HL-60/S4 treated with phorbol 12-myristate 13-acetate at 8.2 ng/mL for 4 days and 3 days (cell line): Measurements from ENCODE around the gene XYLT2.

ENCODE experiments used
- in situ Hi-C: fragments of 300-500 bp; cut with MboI; formaldehyde crosslinking; loops from 2 replicates; pipeline ENCODE4 v1.15.0; 2022; ENCODE audit warnings: low sequenced_read_pairs

Gene XYLT2

DNA sequence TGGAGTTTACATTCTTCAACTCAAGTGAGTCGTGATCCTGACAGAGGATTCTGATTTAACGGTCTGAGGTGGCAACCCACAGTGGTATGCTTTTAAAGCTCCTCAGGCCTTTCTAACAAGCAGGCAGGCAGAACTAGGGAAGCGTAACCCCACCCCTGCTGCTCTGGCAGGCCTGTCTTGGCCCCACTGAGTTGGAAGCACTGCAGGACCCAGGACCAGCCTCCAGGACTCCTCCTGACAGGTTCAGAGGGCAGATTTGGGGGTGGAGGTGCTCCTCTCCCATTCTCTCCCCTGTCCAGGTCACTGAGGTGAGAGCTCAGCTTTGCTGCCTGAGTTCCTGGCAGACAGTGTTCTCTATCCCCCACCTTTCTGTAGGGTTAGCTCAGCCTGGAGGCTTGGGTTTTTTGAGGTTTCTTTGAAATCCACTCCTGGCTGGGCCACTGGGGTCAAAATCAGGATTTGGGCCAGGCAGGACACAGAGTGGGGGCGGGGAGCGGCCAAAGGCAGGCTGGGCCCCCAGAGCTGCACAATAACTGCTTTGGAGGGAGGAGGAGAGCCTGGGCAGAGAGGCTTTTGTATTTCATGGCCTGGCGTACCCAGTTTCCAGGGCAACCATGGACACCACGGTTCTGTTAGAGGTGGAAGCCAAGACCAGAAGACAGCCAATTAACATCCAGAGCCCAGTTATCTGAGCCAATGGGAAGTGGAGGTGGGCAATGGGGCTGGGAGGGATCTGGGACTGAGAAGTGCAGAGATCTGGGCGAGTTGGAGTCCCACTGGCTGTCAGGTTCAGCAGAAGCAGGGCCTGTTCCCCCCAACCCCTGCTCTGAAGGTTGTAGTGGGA lies 17.5 kb downstream of the XYLT2 start:
- in situ Hi-C loops, result no loop called here

GRCh38 chr17:50364061-50364458 lies 18.1 kb downstream of the XYLT2 start:
- in situ Hi-C loops, result no loop called here

- in situ Hi-C loops, result no loop called here
Measured at GRCh38 chr17:50364715-50365114, 18.8 kb downstream of the XYLT2 start.

- in situ Hi-C loops, result no loop called here
Measured at GRCh38 chr17:50365165-50365564, 19.2 kb downstream of the XYLT2 start.

DNA sequence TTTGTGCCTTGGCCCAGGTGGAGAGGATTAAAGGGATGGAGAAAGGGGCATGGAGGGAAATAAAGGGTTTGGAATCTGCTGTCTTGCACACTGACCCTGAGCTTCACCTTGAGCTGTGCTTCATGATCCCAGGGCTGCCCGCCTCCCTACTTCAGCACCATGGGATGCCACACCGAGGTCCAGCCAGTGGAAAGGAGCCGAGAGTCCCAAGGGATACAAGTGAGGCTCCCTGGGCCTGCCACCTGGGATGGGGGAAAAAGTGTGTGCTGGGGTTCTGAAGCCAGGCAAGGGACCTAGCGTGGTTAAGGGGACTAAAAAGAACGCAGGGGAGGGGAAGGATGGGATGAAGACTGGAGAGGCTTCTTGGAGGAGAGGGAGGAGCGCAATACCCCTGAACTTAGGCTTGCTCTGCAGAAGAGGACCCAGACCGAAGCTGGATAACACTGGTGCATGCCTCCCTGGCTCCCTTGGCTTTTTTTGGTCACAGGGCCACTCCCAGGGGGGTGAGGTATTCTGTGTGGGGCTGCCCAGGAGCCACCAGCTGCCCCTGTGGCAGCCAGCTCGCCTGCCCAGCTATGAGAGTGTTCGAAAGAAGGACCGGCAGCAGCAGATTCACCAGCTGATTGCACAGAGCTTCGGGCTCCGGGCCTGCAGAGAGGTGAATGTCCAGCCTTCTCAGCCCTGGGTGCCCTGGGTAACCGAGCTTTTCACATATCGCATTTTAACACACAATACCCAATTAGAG lies 19.9 kb downstream of the XYLT2 start:
- in situ Hi-C loops, result no loop called here

GRCh38 chr17:50367401-50367800 lies 21.5 kb downstream of the XYLT2 start:
- in situ Hi-C loops, result no loop called here

GRCh38 chr17:50370052-50370451 lies 24.1 kb downstream of the XYLT2 start:
- in situ Hi-C loops, result no loop called here

- in situ Hi-C loops, result no loop called here
Measured at GRCh38 chr17:50371526-50371925, 25.6 kb downstream of the XYLT2 start.

GRCh38 chr17:50372222-50372757 lies 26.4 kb downstream of the XYLT2 start:
- in situ Hi-C loops, result no loop called here

DNA sequence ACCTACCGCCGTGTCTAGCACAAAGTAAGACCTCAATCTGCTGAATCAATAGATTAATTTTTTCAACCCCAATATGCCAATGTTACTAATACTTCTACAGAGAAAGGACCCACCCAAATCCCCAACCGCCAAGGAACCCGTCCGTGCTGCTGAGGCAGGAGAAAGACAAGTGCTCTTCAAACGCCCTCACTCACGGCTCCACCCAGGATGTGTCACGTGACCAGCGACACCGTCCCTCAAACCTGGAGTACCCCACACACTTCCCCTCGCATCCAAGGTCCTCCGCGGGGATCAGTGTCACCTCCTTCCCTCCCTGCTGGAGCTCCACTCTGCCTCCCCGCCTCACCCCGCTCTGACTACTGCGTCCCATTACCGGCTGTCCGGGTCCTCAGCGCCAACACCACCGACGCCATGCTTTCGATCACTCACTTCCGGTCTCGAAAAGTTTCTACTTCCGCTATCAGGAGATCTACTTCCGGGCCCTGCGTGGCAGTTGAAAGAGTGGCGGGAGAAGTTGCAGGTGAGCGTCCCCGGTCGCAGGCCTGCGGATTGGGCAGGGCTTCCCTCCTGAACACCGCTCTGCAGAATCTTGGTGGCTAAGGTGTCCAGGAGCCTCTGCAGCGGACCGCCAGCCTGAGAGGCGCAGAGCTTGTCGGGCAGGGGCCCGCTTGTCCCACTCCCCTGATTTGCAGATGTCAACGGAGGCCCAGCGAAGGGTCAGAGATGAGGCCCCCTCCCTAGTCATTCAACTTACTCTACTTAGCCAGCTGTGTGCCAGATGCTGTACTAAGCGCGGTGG lies 27.0 kb downstream of the XYLT2 start, which contains the start of the genes EME1 and MRPL27:
Gene EME1, plus strand, starts transcription at position 472 of the 799 bp plus-strand sequence. CDS start 1,980 bp downstream, outside the sequence.
Gene MRPL27, minus strand, starts transcription at position 427 of the 799 bp plus-strand sequence. Its CDS starts 14 bp downstream, at position 413.
- in situ Hi-C loops, result no loop called here

DNA sequence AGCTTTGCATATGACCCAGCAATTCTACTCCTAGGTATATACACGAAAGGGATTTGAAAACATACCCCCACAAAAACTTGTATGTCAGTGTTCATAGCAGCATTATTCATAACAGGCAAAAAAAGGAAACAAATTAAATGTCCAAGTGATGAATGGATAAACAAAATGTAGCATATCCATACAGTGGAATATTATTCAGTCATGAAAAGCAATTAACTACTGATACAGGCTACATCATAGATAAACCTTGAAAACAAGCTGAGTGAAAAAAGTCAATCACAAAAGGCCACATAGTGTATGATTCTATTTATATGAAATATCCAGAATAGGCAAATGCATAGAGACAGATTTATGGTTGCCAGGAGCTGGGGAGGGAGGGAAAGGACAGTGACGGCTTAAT lies 27.8 kb downstream of the XYLT2 start:
- in situ Hi-C loops, result no loop called here

GRCh38 chr17:50375858-50376538 lies 30.1 kb downstream of the XYLT2 start:
- in situ Hi-C loops, result no loop called here

GRCh38 chr17:50379351-50380132 lies 33.6 kb downstream of the XYLT2 start:
- in situ Hi-C loops, result no loop called here

GRCh38 chr17:50380369-50381259 lies 34.7 kb downstream of the XYLT2 start:
- in situ Hi-C loops, result no loop called here

GRCh38 chr17:50381260-50381815 lies 35.4 kb downstream of the XYLT2 start:
- in situ Hi-C loops, result no loop called here

DNA sequence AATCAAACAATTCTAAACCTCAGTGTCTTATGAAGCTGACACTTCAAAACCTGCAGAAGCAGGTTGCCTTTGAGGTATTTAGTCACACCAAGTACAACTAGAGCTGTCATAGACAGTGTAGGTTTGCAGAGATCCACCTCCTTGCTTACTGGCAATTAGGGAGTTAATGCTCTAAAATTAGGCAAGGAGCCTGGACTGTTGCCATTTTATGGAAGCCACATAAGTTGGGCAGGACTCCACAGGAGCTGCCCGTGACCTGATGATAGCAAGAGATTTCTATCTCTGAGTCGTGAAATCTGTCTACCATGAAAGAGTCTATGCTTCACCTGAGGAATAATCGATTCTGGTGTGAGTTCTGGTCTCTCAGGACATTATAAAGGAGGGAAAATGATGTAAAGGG lies 36.0 kb downstream of the XYLT2 start:
- in situ Hi-C loops, result no loop called here

GRCh38 chr17:50382931-50383330 lies 37.0 kb downstream of the XYLT2 start:
- in situ Hi-C loops, result no loop called here

- in situ Hi-C loops, result no loop called here
Measured at GRCh38 chr17:50386510-50386909, 40.6 kb downstream of the XYLT2 start.
